Stimulated activated CD4-positive, alpha-beta T cell treated with anti-CD3 and anti-CD28 coated beads, TNF-alpha, amount 100 ng/mL, for 24 hours (primary cell): ENCODE results near the gene APOA4.
A peak's percentile ranks its signal among the peaks of the same experiment; 100 is the strongest.

ENCODE experiments used
- DNase-seq, 3 experiments: peaks; one replicate each; pipeline ENCODE4 v3.0.0-alpha.2; 2020; ENCODE audit warnings: low read depth in 3 of 3

APOA4 gene

DNA sequence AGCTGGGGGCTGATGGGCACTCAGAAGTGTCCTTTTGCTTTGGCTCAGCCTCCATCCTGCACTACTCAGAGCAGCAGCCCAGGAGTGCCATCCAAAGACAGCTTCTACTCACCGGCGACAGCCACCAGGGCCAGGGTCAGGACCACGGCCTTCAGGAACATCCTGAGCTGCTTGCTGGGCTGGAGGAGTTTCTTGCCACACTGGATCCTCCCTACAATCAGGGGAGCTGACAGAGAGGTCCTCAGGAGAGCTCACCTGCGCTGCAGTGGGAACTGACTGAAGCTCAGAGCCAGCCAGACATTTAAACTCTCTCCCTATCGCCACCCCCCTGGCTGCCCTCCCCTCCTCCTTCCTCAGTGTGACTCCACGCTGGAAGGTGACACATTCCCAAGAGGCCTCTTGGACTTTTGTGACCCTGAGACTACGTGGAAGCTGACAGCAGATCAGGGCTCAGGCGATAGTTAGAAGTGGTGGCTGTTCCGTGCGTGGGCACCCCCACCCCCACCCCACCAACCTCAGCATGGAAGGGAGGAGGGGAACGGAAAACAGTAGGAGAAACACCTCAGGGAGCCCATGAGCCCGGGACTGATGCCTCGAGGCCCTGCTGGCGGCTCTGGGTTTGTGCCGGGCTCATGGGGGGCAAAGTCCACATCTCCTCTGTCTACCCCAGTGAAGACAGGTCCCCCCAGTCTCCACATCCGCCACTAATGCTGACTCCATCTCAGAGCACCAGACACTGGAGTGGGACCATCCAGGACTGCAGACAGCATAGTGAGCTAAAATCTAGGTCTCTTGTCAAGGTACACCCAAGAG is at the start of gene APOA4:
APOA4 (minus strand) TSS at position 274 of the 813 bp plus-strand sequence; CDS start at position 161, 113 bp downstream.
- no peak for DNase-seq

DNA sequence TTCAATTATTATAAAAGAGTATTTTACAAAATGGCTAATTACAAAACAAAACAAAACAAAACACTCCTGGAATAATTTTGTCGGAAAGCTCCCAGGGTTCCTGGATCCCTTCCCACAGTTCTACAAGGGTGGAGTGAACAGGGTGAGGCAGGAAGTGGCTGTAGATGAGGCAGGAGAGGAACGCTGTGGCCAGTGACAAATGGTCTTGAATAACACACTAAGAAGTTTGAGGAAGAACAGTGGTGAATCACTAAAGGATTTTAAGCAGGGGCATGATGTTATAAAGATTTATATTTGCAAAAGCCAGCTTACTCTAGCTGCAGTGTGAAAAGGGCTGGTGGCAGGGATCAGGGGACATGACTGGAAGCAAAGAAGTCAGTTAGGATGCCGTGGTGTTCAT is 48.1 kb upstream of the APOA4 start:
- no peak for DNase-seq

GRCh38 chr11:116870054-116870453 is 47.0 kb upstream of the APOA4 start:
- no peak for DNase-seq

DNA sequence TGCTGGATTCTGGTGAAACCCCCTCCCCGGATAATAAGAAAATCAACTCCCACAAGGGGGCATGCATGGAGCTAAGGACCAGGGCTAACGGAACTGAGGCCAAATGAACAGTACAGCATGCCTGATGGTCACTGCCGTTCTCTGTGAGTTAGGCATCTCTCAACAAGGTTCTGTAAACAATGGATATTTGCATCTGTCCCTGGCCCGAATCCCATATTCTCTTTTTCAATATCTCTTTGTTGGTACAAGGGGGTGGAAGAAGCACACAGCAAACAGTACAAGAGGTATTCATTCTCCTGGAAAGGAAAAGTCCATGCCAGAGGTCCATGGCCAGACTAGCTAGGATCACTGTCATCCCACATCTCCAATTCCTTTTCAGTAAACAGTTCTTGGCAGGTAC is 46.5 kb upstream of the APOA4 start:
- no peak for DNase-seq

DNA sequence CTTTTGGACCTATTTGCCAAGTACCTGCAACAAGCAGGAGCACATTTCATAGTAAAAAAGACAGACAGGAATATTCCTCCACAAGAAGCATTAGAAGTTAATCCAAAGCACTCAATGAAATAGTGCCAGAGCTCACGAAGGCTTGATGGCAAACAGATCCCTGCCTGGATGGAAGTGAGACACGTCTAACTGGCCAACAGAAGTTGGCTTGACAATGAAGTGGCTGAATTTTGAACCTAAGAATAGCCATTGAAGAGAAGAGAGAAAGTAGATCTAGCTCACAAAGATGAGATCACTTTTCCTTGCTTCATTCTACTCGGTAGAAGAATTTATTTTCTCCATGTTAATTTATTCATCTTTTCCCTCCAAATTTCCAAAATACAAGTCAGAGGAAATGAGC is 45.0 kb upstream of the APOA4 start:
- no peak for DNase-seq

GRCh38 chr11:116867619-116868018 is 44.5 kb upstream of the APOA4 start:
- DNase-seq, result no peak

- DNase-seq, result no peak
These were observed 43.8 kb upstream of the APOA4 start for GRCh38 chr11:116866804-116867455.

- DNase-seq, result no peak
These were observed 42.6 kb upstream of the APOA4 start for GRCh38 chr11:116865696-116866095.

DNA sequence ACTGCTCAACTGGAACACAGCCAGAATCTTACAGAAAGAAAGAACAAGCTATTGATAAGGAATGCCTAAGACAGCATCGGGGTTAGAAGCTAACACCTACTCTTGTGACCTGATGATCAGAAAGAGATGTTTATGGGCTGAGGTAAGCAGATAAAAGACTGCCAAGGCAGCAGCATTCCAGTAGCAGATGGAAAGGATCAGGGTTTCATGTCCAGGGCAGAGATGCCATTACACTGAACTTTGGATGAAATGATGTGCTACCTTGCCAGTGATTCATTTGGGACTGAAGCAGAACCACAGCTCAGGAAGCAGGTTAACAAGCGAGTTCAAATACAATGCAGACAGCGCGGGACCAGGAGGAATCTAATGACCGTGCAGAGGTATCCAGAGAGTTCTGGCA is 41.4 kb upstream of the APOA4 start:
- DNase-seq, result no peak

DNA sequence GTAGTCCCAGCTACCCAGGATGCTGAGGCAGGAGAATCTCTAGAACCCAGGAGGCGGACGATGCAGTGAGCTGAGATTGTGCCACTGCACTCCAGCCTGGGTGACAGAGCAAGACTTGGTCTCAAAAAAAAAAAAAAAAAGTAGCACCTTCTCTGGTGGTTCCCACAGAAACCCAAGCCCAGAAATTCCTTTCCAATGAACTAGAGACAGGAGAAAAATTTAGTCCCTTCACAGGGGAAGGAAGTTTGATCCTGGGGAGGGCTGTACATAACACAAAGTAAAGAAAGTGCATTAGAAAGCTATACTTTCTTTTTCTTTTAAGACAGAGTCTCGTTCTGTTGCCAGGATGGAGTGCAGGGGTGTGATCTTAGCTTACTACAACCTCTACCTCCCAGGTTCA is 39.8 kb upstream of the APOA4 start:
- no peak for DNase-seq

DNA sequence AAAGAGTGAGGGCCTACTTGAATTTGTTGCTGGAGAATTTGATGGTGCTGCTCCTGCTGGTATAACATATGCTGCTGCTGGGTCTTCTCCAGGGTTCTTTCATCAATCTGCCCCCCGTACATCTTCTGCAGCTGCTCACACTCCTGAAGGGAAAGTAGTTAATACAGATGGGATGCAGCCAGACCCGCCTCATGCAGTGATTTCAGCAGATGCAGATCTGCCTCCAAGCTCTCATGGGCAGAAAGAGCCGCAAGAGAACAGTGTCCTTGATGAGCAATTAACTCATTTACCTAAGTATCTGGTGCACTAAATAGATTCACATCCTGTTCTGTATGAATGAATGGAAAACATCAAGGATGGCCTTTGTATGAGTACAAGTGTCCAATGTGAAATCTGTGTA is 39.1 kb upstream of the APOA4 start:
- DNase-seq, result no peak

GRCh38 chr11:116861539-116861938 is 38.4 kb upstream of the APOA4 start:
- DNase-seq, result no peak

GRCh38 chr11:116860303-116860702 is 37.2 kb upstream of the APOA4 start:
- no peak for DNase-seq

- no peak for DNase-seq
These were observed 36.1 kb upstream of the APOA4 start for GRCh38 chr11:116859175-116859574.

GRCh38 chr11:116857936-116858335 is 34.8 kb upstream of the APOA4 start:
- DNase-seq, result no peak

- DNase-seq, result no peak
These were observed 34.2 kb upstream of the APOA4 start for GRCh38 chr11:116857316-116857715.

- no peak for DNase-seq
These were observed 33.3 kb upstream of the APOA4 start for GRCh38 chr11:116856423-116856822.

- no peak for DNase-seq
These were observed 32.3 kb upstream of the APOA4 start for GRCh38 chr11:116855413-116855812.

- peak; percentile 31 to 51 (median 32) for DNase-seq
These were observed 30.5 kb upstream of the APOA4 start for GRCh38 chr11:116853461-116854073.

GRCh38 chr11:116852261-116853031 is 29.3 kb upstream of the APOA4 start:
- DNase-seq, result no peak

GRCh38 chr11:116851626-116852025 is 28.5 kb upstream of the APOA4 start:
- DNase-seq, result peak in 1 of 3 experiments; percentile 31

DNA sequence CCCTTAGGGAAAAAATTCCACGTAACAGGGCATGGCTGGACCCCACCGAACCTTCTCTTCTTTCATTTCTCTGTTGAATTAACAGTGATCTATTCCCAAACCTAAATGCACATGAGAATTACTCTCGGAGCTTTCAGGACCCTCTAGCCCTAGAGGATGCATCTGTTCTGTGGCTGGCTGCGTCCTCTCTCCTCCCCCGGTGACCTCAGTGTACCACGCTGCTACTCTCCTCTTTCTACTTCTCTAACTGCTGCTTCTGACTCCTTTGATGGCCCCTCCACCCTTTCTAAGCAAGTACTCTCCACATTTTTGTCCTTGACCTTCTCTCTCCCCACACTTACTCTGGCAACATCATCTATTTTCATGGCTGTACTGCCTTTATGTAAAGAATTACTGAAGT is 26.4 kb upstream of the APOA4 start:
- no peak for DNase-seq
